Hematopoietic multipotent progenitor cell (in vitro differentiated cells): ENCODE results near the gene EHMT1. TPM values are rescaled to one million over a fixed set of nuclear protein-coding genes. Genes with fewer than 3 reads are reported as not detected.

Experiments
- DNase-seq, 3 donors: peaks; one replicate each; pipeline ENCODE4 v3.0.0-alpha.2; 2011 to 2015; ENCODE audit warnings: low read depth in 2 of 3, low spot score in 2 of 3
- total RNA-seq: library from RNA; depleted of rRNA; stranded (reverse); fragments of >200 nt; gene quantifications from one replicate; pipeline ENCODE4 v1.2.3, GENCODE V29; 2012

EHMT1 gene
- total RNA-seq, 1 donor: 119 TPM

DNA sequence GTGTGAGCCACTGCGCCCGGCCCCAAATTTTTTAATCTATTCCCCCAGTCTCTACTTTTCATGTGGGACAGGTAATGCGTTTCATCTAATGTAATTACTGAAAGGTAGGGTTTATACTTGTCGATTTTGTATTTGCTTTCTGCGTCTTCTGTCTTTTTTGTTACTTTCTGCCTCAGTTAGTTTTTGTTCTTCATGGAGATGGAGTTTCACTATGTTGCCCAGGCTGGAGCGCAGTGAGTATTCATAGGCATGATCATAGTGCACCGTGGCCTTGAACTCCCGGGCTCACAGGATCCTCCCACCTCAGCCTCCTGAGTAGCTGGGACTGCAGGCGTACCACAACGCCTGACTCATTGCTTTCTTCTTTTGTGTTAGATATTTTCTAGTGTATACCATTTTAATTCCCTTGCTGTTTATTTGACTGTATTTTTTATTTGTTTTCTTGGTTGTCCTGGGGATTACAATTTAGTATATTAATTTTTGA is 23.4 kb downstream of the EHMT1 start:
- DNase-seq: no peak

- no peak for DNase-seq
Measured at GRCh38 chr9:137642892-137643291, 24.1 kb downstream of the EHMT1 start.

DNA sequence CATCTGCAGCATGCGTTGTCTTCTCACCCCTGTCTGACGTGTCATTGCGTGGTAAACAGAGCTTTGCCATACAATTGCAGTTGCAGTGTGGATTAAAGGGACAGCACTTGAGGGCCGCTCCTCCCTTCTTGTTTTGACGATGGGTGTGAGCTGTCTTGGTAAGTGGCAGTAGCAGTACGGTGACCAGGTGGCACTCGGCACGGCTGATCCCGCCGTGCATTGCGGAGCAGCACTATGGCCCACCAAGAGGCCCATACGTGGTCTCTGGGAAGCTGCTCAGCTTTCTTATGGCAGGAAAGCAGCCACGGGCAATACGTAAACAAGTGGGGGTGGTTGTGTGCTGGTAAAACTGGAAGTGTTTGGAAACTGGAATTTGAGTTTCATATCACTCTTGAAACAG is 25.1 kb downstream of the EHMT1 start:
- DNase-seq: no peak

DNA sequence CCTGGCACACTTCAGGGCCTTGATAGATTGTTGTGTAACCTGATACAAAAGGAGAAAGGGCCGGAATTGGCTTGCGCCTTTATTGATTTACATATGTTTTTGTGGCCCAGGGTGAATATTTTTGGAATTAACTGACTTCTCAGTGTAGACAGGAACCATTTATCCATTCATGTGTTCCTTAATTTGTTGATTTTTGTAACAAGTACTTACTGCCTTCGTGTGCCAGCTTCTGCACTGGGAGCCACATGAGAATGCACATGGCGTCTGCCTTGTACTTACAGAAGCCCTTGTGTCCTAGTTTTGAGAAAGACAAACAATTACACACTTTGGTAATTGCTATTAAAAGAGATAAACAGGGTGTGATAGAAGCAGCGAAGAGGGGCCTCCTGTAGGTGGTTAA is 26.4 kb downstream of the EHMT1 start:
- DNase-seq: no peak

DNA sequence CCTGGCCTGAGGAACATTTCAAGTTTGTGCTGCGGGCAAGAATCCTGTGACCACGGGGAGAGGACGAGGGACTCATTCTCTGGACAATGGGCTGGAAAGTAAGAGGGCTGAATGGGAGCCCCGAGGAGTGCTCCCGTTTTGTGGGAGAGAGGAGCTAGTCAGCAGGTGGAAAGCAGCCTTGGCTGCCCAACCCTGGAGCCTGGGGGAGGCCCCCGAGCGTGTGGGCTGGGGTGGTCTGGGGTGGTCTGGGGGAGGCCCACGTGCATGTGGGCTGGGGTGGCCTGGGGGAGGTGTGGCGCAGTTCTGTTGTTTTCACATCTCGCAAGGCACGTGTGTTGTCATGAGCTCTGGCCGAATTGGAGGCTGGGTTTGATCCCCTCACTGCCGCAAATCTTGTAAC is 27.5 kb downstream of the EHMT1 start:
- DNase-seq: no peak

GRCh38 chr9:137647096-137647714 is 28.4 kb downstream of the EHMT1 start:
- DNase-seq: peak in 2 of 3 donors; percentile 46 to 70

DNA sequence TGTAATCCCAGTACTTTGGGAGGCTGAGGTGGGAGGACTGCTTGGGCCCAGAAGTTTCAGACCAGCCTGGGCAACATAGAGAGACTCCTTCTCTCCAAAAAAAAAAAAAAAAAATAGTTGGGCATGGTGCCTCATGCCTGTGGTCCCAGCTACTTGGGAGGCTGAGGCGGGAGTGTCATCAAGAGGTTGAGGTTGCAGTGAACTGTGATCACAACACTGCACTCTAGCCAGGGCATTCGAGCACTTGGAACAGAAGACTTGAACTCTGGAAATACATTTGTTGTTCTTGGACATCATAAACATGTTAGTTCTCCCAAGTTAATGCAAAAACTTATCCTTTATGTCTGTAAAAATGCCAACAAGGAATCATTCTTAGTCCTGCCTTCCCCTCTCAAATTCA is 29.6 kb downstream of the EHMT1 start:
- DNase-seq: no peak

DNA sequence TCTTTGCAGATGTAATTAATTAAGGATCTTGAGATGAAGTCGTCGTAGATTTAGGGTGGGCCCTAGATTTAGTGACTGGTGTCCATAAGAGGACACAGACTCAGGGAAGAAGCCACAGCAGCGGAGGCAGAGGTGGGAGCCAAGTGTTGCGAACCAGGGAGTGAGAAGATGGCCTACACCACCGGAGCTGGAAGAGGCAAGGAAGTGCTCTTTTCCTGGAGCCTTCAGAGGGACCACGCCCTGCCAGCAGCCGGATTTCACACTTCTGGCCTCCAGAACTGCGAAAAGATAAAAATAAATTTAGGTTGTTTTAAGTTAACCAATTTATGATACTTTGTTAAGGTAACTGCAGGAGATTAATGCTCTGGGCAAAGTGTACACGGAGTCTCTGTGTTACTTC is 30.7 kb downstream of the EHMT1 start:
- DNase-seq: no peak

GRCh38 chr9:137650259-137650658 is 31.5 kb downstream of the EHMT1 start:
- DNase-seq: no peak

DNA sequence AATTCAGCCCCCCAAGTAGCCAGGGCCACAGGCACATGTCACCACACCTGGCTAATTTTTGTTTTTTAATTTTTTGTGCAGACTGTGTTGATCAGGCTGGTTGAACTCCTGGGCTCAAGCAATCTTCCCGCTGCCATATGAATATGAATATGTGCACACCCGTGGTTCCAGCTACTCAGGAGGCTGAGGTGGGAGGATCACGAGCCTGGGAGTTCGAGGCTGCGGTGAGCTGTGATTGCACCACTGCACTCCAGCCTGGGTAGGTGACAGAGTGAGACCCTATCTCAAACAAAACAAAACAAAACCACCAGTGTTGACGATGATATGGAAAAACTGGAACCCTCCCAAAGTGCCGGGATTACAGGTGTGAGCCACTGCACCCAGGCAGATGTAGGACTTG is 32.0 kb downstream of the EHMT1 start:
- no peak for DNase-seq

DNA sequence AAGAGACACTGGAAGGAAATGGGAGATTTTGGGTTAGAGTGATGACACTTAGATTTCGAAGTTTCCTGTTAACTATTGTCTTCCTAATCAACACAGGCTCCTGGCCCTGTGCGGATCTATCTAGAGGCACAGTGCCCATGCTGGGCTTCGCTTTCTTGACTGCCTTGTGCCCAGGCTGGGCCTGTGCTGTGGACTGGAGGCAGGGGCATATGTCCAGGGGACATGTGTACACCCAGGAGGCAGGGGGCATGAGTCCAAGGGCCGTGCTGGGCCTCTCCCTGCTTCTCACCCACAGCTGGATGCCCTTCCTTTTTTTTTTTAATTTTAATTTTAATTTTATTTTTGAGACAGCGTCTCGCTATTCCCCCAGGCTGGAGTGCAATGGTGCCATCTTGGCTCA is 37.6 kb downstream of the EHMT1 start:
- DNase-seq: no peak

GRCh38 chr9:137657606-137658005 is 38.8 kb downstream of the EHMT1 start:
- DNase-seq: no peak

GRCh38 chr9:137658781-137659180 is 40.0 kb downstream of the EHMT1 start:
- peak in 1 of 3 donors; percentile 38 for DNase-seq

DNA sequence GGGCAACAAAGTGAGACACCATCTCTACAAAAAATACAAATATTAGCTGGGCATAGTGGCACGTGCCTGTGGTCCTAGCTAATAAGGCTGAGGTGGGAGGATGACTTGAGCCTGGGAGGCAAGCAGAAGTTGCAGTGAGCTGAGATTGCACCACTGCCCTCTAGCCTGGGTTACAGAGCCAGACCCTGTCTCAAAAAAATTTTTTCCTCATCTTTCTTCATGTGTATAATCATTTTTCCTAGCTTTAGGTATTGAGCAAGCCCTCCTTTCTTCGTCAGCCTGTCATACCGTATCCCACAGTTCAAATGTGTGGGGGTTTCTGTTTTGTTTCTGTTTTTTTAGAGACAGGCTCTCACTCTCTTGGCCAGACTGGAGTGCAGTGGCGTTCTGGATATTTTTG is 41.3 kb downstream of the EHMT1 start:
- DNase-seq: no peak

GRCh38 chr9:137663584-137663983 is 44.8 kb downstream of the EHMT1 start:
- DNase-seq: no peak

DNA sequence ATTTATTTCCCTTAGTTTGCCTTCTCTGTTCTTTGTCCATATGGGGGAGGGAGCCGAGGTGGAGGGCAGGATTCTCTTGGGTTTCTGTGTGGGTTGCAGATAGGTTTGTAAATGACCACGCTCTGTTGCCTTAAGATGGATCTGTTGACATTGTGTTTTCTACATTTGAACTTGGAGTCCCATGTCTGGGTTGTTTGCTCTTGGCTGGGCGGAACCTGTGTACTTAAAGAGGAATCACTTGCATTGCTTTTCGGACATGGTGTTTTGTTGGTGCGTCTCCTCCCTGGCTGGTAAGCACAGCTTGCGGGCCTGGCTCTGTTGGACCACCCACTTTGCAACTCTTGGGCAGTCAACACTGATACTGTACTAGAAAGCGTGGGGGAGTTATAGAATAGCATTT is 45.9 kb downstream of the EHMT1 start:
- DNase-seq: no peak

GRCh38 chr9:137665226-137665625 is 46.4 kb downstream of the EHMT1 start:
- no peak for DNase-seq

DNA sequence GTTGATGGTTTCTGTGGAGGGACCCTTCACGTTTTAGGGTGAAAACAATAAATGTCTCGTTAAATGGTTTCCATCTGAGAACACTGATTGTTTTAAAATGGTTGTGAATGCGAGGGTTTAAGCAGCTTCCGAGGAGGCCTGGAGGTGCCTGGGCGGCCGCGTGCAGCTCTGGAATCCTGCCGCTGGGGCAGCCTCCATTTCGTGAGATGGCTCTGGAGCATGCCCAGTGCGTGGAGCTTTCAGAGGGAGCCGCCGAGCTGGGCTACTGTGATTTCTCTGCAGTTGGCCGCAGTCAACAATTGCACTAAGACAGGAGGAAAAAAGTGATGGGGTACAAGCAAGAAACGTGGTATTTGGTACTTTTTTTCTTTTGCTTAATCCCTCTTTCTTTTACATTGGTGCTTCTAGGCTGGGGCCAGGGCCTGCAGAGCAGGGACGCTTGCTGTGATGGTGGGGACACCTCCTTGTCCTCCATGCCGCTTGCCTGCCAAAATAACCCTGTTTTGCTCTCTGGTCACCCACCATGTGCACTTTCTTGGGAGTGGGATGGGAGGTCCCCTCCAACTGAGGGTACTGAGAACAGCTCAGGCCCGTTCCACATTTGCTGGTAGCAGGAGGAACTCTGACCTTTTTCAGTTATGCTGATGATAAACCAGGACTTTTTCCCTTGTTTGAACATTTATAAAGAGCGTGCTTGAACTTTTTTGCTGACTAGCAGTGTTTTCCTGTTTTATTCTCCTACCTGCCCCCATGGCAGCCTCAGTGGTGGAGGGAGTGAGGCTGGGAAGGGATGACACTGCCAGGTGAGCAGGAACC is 47.1 kb downstream of the EHMT1 start:
- DNase-seq: no peak

DNA sequence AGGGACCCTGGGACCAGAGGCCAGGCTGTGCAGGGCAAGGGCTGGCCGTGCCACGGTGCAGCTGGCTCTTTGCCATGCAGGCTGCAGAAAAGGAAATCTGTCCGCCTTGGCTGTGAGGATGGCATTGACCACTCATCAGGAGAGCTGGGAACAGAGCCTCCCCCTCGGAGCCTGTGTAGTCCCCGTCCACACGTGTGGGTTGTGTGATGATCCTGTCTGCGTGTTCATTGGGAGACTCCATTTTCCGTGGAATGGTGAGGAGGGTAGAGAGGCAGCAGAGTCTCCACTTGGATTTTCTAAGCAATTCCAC is 47.7 kb downstream of the EHMT1 start:
- DNase-seq: no peak

- no peak for DNase-seq
Measured at GRCh38 chr9:137666955-137667670, 48.3 kb downstream of the EHMT1 start.

DNA sequence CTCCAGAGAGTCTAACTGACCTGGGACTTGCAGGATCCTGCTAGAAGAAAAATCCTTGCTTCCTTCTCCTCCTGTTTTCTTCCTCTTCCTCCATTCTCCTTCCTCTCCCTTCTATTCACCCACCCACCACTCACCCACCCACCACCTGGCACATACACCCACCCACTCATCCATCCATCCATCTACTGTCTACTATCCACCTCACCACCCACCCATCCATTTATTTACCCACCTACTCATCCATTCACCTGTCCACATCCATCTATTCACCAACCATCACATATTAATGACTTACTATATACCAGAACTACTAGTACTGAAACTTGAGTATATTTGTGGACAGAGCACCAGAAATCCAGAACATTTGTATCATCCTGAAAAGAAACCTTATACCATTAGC is 49.4 kb downstream of the EHMT1 start:
- no peak for DNase-seq

DNA sequence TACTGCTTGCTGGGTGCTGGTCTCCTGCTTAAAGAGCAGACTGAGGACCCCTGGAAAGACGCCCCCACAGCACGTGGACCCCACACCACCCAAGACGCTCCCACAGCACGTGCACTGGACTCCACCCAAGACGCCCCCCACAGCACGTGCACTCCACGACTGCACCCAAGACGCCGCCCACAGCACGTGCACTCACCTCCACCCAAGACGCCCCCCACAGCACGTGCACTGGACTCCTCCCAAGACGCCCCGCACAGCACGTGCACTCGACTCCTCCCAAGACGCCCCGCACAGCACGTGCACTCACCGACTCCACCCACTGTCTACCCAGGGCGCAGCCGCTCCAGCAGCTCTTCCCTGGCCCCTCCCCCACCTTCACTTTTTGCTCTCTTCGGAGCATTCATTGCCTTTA is 50.5 kb downstream of the EHMT1 start:
- DNase-seq: no peak
